Panc1 (cell line): ENCODE data around the gene TFB1M. TPM values are rescaled to one million over a fixed set of nuclear protein-coding genes. Genes with fewer than 3 reads are reported as not detected.

Experiments
- ATAC-seq: fragments of 200-7000 bp; cut with Tn5 transposase; 2 replicates; pipeline ENCODE4 v1.9.1; 2020; ENCODE audit warnings: mild to moderate bottlenecking, moderate library complexity
- BruUV-seq: library from RNA; stranded (reverse); fragments of 400-500 nt; replicated peaks from 2 replicates; lab custom pipeline; 2021; lab: Mats Ljungman, UMichigan
- CTCF ChIA-PET: fragments of 300-600 bp; sonication (Branson Sonifier 250); formaldehyde crosslinking; loops from one replicate; lab custom pipeline; 2022; ENCODE audit warnings: antibody characterized with exemption; lab: Charles Lee
- POLR2A ChIA-PET: fragments of 300-600 bp; sonication (Branson Sonifier 250); formaldehyde crosslinking; loops from one replicate; lab custom pipeline; 2022; ENCODE audit warnings: antibody characterized with exemption; lab: Charles Lee
- DNase-seq: peaks from one replicate; pipeline ENCODE4 v3.0.0-alpha.2; 2010; ENCODE audit warnings: low read depth, low spot score
- H3K27ac ChIP-seq: 2 replicates; pipeline ENCODE4 v1.5.1; 2011; ENCODE audit warnings: mild to moderate bottlenecking, low read length, inconsistent platforms
- H3K27me3 ChIP-seq: fragments of 200-500 bp; sonication (Bioruptor generic); 2 replicates; pipeline ENCODE4 v1.6.0; 2014; ENCODE audit warnings: low read length, inconsistent platforms; ENCODE audit not compliant: control insufficient read depth, insufficient read depth
- H3K36me3 ChIP-seq: fragments of 200-500 bp; sonication (Bioruptor generic); 2 replicates; pipeline ENCODE4 v1.5.1; 2014; ENCODE audit warnings: inconsistent platforms, mild to moderate bottlenecking, low read length, moderate library complexity; ENCODE audit not compliant: control insufficient read depth, insufficient read depth
- H3K4me1 ChIP-seq: 2 replicates; pipeline ENCODE4 v1.5.1; 2011; ENCODE audit warnings: inconsistent platforms, mild to moderate bottlenecking, low read length, moderate library complexity; ENCODE audit not compliant: control insufficient read depth, insufficient read depth
- H3K4me3 ChIP-seq, 2 experiments: 2 replicates each; pipeline ENCODE4 v1.5.1; 2011 to 2012; ENCODE audit warnings: low read depth in 2 of 2, low read length in 2 of 2, mild to moderate bottlenecking in 2 of 2, inconsistent platforms in 1 of 2, moderate library complexity in 1 of 2
- H3K9me3 ChIP-seq: fragments of 200-500 bp; sonication (Bioruptor generic); 2 replicates; pipeline ENCODE4 v1.5.1; 2014; ENCODE audit warnings: low read depth, mild to moderate bottlenecking, inconsistent platforms, low read length, moderate library complexity; ENCODE audit not compliant: control insufficient read depth, insufficient read depth
- POLR2AphosphoS5 ChIP-seq: IDR thresholded peaks from 2 replicates; pipeline ENCODE4 v1.6.1; 2012; ENCODE audit warnings: mild to moderate bottlenecking, low read depth, low read length, moderate library complexity
- SIN3A ChIP-seq: IDR thresholded peaks from 2 replicates; pipeline ENCODE4 v1.6.1; 2012; ENCODE audit warnings: low read depth, mild to moderate bottlenecking, low read length, moderate library complexity, borderline replicate concordance; ENCODE audit not compliant: insufficient read depth
- TCF7L2 ChIP-seq: IDR thresholded peaks from 2 replicates; pipeline ENCODE4 v1.6.1; 2011; ENCODE audit warnings: mild to moderate bottlenecking, low read depth, low read length, inconsistent platforms
- in situ Hi-C: cut with HindIII; loops from 2 replicates; pipeline ENCODE4 v1.10.0; 2016; ENCODE audit warnings: low sequenced_read_pairs, low pct_unique_long_range_greater_than_20kb
- intact Hi-C: fragments of 100-400 bp; cut with micrococcal nuclease; formaldehyde crosslinking; loops from one replicate; pipeline ENCODE4 v1.10.0; 2022; ENCODE audit not compliant: unreplicated experiment
- total RNA-seq: library from RNA; stranded (reverse); gene quantifications from one replicate; pipeline ENCODE4 v1.2.1, GENCODE V29; 2021; ENCODE audit not compliant: unreplicated experiment
- TF ChIP-seq, protein P1 (sequence below): fragments of 450-650 bp; IDR thresholded peaks from 2 replicates; pipeline ENCODE4 v1.5.1; 2017; ENCODE audit warnings: mild to moderate bottlenecking
- TF ChIP-seq, protein P2 (sequence below), 2 experiments: IDR thresholded peaks; 2 replicates each; pipeline ENCODE4 v1.6.1; 2011 to 2012; ENCODE audit warnings: low read depth in 2 of 2, control low read depth in 1 of 2, low read length in 1 of 2, mild to moderate bottlenecking in 1 of 2, moderate library complexity in 1 of 2; ENCODE audit not compliant: insufficient read depth in 1 of 2

TFB1M gene
- total RNA-seq, 1 experiment from 2014 or later: 32.0 TPM

DNA sequence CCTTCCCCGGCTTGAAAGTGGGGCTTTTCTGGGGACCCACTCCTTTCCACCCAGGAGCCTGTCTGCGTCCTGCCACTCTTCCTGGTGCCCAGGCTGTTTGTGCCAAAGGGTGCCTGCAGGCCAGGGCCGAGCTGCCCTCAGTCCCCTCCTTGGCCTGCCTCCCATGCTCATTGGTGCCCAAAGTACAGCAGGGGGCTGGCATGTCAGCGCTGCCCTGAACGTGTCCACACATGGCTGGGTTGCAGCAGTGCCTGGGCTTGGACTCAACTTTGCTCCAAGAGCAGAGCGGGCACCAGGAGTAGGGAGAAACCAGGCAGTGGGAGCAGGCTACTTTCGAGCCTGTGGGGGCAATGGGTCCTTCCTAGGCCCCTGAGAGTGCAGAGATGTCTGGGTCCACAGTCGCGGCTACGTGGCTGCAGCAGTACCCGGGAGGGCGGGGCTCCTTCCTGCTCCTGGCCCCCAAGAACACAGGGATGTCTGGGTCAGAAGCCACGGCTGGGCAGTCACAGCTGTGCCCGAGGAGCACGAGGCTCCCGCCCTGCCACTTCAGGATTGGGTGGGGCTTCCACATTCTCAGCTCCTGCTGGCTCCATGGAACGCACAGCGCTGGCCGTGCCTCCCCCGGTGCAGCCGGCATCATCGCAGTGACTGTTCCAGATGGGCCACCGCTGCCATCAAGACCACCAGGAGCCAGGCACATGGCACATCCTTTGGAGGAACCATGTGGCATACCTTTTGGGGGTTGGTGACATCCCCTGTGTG lies 100.5 kb downstream of the TFB1M start:
- H3K27ac ChIP-seq: peak overlapping the region; percentile 31; the same call in 1 of the 2 replicates
- no TSS peak for BruUV-seq
- no peak for TF ChIP-seq SIN3A
- TF ChIP-seq, protein P1, sequence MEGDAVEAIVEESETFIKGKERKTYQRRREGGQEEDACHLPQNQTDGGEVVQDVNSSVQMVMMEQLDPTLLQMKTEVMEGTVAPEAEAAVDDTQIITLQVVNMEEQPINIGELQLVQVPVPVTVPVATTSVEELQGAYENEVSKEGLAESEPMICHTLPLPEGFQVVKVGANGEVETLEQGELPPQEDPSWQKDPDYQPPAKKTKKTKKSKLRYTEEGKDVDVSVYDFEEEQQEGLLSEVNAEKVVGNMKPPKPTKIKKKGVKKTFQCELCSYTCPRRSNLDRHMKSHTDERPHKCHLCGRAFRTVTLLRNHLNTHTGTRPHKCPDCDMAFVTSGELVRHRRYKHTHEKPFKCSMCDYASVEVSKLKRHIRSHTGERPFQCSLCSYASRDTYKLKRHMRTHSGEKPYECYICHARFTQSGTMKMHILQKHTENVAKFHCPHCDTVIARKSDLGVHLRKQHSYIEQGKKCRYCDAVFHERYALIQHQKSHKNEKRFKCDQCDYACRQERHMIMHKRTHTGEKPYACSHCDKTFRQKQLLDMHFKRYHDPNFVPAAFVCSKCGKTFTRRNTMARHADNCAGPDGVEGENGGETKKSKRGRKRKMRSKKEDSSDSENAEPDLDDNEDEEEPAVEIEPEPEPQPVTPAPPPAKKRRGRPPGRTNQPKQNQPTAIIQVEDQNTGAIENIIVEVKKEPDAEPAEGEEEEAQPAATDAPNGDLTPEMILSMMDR: no peak
- TF ChIP-seq TCF7L2: no peak
- TF ChIP-seq POLR2AphosphoS5: no peak
- TF ChIP-seq, protein P2, sequence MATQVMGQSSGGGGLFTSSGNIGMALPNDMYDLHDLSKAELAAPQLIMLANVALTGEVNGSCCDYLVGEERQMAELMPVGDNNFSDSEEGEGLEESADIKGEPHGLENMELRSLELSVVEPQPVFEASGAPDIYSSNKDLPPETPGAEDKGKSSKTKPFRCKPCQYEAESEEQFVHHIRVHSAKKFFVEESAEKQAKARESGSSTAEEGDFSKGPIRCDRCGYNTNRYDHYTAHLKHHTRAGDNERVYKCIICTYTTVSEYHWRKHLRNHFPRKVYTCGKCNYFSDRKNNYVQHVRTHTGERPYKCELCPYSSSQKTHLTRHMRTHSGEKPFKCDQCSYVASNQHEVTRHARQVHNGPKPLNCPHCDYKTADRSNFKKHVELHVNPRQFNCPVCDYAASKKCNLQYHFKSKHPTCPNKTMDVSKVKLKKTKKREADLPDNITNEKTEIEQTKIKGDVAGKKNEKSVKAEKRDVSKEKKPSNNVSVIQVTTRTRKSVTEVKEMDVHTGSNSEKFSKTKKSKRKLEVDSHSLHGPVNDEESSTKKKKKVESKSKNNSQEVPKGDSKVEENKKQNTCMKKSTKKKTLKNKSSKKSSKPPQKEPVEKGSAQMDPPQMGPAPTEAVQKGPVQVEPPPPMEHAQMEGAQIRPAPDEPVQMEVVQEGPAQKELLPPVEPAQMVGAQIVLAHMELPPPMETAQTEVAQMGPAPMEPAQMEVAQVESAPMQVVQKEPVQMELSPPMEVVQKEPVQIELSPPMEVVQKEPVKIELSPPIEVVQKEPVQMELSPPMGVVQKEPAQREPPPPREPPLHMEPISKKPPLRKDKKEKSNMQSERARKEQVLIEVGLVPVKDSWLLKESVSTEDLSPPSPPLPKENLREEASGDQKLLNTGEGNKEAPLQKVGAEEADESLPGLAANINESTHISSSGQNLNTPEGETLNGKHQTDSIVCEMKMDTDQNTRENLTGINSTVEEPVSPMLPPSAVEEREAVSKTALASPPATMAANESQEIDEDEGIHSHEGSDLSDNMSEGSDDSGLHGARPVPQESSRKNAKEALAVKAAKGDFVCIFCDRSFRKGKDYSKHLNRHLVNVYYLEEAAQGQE (IDR thresholded peaks at IDR 0.05; ENCODE audit: insufficient read depth in 1 of 2, low read depth in 2 of 2, low read length in 1 of 2): no peak
- POLR2A ChIA-PET: interaction anchor here (0.6 kb wide), 1 partner anchor 101 kb away, joined by 7 read pairs; no protein-coding TSS in a partner anchor
- H3K4me1 ChIP-seq: peaks cover 4% of the 10 kb centered on the region
- no peaks in the 10 kb centered on the region; the same call in none of the 2 replicates for H3K36me3 ChIP-seq
- intact Hi-C loops (no loop called here), in situ Hi-C loops (no loop called here)
- H3K9me3 ChIP-seq: no peaks in the 10 kb centered on the region
- CTCF ChIA-PET: no interaction called here
- no peaks in the 10 kb centered on the region for H3K27me3 ChIP-seq
- no peak overlapping the region for H3K4me3 ChIP-seq
- ATAC-seq (0 out of 2 replicates have a peak, but pooled peaks have one; percentile 24), DNase-seq (no peak)

DNA sequence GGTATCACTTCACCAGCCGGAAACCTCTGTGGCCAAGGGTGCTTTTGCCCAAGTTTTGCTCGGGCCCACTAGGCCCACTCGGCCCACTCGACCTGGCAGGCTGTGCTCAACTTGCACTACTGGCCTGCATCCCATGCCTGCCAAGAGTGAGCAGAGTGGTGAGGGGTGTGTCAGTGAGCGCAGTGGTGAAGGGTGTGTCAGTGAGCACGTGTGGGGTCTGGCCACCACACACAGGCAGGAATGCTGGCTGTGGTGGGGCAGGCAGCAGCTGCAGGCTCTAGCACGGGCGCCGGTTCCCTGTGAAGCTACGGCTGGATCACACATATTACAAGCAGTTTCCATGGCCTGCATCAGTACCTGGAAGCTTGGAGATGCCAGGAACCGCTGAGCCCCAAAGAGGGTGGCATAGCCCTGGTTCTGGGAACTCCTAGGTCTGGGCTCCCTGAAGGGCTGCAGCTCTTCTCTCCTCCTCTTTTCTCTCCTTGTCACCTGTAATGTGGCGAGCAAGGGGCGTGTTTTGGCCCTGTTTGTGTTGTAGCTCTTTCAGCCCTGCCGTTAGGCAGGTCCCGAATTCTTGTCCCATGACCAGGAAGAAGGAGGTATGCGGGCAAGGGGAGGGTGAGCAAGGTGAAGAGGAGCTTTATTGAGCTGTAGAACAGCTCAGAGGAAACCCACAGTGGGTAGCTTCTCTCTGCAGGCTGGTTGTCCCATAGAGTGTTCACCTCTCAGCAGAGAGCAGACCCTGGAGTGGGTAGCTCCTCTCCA lies 101.5 kb downstream of the TFB1M start:
- Histone ChIP-seq H3K4me1 (peaks cover 4% of the 10 kb centered on the region), H3K4me3 (no peak overlapping the region), H3K36me3 (no peaks in the 10 kb centered on the region; the same call in none of the 2 replicates), H3K9me3 (no peaks in the 10 kb centered on the region), H3K27ac (peak overlapping the region; percentile 60; the same call in 1 of the 2 replicates), H3K27me3 (no peaks in the 10 kb centered on the region)
- ATAC-seq (peak; percentile 22; the same call in 1 of the 2 replicates), DNase-seq (no peak)
- ChIA-PET POLR2A (no interaction called here), CTCF (no interaction called here)
- intact Hi-C loops (no loop called here), in situ Hi-C loops (no loop called here)
- no TSS peak for BruUV-seq
- TF ChIP-seq, protein P2 (IDR thresholded peaks at IDR 0.05; ENCODE audit: insufficient read depth in 1 of 2, low read depth in 2 of 2, low read length in 1 of 2): no peak
- TF ChIP-seq SIN3A (no peak), POLR2AphosphoS5 (no peak), TCF7L2 (no peak)
- TF ChIP-seq, protein P1: no peak
